Thyroid gland (tissue), 4 donors: ENCODE measurements around the gene TRIM67. TPM values are rescaled to one million over a fixed set of nuclear protein-coding genes. Genes with fewer than 3 reads are reported as not detected.

ENCODE experiments used
- DNase-seq, 2 donors: peaks; one replicate each; pipeline ENCODE4 v3.0.0-alpha.2; 2019
- H3K27ac ChIP-seq, 3 donors: fragments of 200-600 bp; sonication (generic); 1 replicate in 2 of 3; 2 replicates in 1 of 3; pipeline ENCODE4 v1.5.1; 2016 to 2019; ENCODE audit warnings: mild to moderate bottlenecking in 1 of 3, moderate library complexity in 1 of 3
- H3K27me3 ChIP-seq: fragments of 200-600 bp; sonication (generic); one replicate; pipeline ENCODE4 v1.5.1; 2019
- H3K36me3 ChIP-seq, 2 donors: fragments of 200-600 bp; sonication (generic); one replicate each; pipeline ENCODE4 v1.5.1; 2016 to 2019
- H3K4me1 ChIP-seq, 2 donors: fragments of 200-600 bp; sonication (generic); one replicate each; pipeline ENCODE4 v1.5.1; 2017 to 2019
- H3K4me3 ChIP-seq, 3 donors: fragments of 200-600 bp; sonication (generic); replicated peaks in 1 of 3; 1 replicate in 2 of 3; 2 replicates in 1 of 3; pipeline ENCODE4 v1.5.1; 2016; ENCODE audit warnings: mild to moderate bottlenecking in 1 of 3
- H3K9me3 ChIP-seq: fragments of 200-600 bp; sonication (generic); one replicate; pipeline ENCODE4 v1.5.1; 2017
- CTCF ChIP-seq, 6 experiments: fragments of 200-600 bp in 3 of 6; fragments of 450-650 bp in 3 of 6; sonication (generic) in 3 of 6; IDR thresholded peaks; one replicate each; pipeline ENCODE4 v1.5.1; 2016 to 2019; ENCODE audit warnings: antibody characterized with exemption in 6 of 6, mild to moderate bottlenecking in 2 of 6, inconsistent platforms in 1 of 6, moderate library complexity in 1 of 6
- POLR2A ChIP-seq, 2 donors: fragments of 450-650 bp; IDR thresholded peaks; one replicate each; pipeline ENCODE4 v1.6.1; 2017; ENCODE audit warnings: antibody characterized with exemption in 2 of 2, mild to moderate bottlenecking in 2 of 2, moderate library complexity in 1 of 2
- WGBS, 2 donors: methylation state at CpG; one replicate each; pipeline ENCODE4 v1.1.5; 2017; 5-methylcytosine and 5-hydroxymethylcytosine counted together
- intact Hi-C: fragments of 100-400 bp; cut with DNase I; formaldehyde crosslinking; loops from one replicate; pipeline ENCODE4 v1.15.1; 2023
- total RNA-seq, 4 donors: library from RNA; depleted of rRNA; stranded (reverse); fragments of >200 nt; gene quantifications; one replicate each; pipeline ENCODE4 v1.2.3, GENCODE V29; 2016

The TRIM67 gene
- total RNA-seq, 4 donors from 2014 or later = not detected

DNA sequence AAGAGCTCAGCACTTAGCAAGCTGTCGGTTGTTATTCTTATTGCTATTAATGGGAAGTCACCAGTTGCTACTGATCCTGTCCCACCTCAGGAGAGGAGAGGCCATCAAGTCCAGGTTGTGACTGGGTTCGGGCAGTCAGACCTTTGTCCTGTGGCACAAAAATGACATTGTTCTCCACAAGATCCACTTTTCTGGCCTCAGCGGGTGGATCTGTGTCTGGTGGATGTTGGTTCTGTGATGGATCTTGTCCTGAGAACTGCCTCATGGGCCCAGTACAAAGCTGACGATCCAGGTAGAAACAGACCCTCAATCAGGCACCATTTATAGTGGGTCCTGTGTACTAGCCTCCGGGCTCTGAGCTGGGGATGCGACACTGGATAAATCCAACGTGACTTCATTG, 26.9 kb downstream of the TRIM67 start:
- no peaks in the 10 kb centered on the region for H3K27me3 ChIP-seq
- no peaks in the 10 kb centered on the region for H3K9me3 ChIP-seq
- intact Hi-C loops = no loop called here
- H3K4me3 ChIP-seq = no peak overlapping the region
- no peak overlapping the region for H3K27ac ChIP-seq
- TF ChIP-seq CTCF (IDR thresholded peaks at IDR 0.05) (no peak), POLR2A (IDR thresholded peaks at IDR 0.05) (no peak)
- 94 to 97% methylated on average over 7 of the region's 7 CpGs for WGBS, 2 donors
- no peak for DNase-seq
- no peaks in the 10 kb centered on the region for H3K36me3 ChIP-seq
- peaks cover 4 to 18% of the 10 kb centered on the region in 2 donors for H3K4me1 ChIP-seq

- WGBS, 2 donors = 85 to 92% methylated on average over 5 of the region's 5 CpGs
- Histone ChIP-seq H3K9me3 (no peaks in the 10 kb centered on the region), H3K27me3 (no peaks in the 10 kb centered on the region), H3K4me3 (no peak overlapping the region), H3K36me3 (no peaks in the 10 kb centered on the region), H3K4me1 (peaks cover 4 to 20% of the 10 kb centered on the region in 2 donors), H3K27ac (no peak overlapping the region)
- no peak for TF ChIP-seq POLR2A (IDR thresholded peaks at IDR 0.05)
- TF ChIP-seq CTCF (IDR thresholded peaks at IDR 0.05) = no peak
- intact Hi-C loops = no loop called here
- no peak for DNase-seq
Observed at GRCh38 chr1:231189683-231190270, 27.9 kb downstream of the TRIM67 start.

DNA sequence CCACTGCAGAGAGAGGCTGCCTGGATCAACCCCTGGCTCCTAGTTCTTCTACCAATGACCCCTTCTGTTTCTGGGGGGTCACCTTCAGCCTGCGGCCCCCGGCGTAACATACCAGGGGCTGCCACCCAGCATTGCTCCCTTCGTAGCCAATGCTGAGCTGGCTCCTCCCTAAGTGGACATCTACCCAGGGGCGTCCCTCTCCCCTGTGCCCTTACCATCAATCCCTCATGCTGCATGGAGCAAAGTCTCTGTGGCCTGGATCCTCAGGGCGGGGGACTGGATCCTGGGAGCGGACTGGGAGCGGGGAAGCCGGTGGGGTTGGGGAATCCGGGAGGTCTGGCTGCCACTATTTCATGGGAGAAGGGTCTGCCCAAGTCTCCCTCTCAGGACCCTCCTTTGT, 28.6 kb downstream of the TRIM67 start:
- peaks cover 4 to 20% of the 10 kb centered on the region in 2 donors for H3K4me1 ChIP-seq
- intact Hi-C loops = no loop called here
- H3K27me3 ChIP-seq = no peaks in the 10 kb centered on the region
- 97 to 99% methylated on average over 9 to 10 of the region's 10 CpGs for WGBS, 2 donors
- no peak overlapping the region for H3K4me3 ChIP-seq
- TF ChIP-seq POLR2A (IDR thresholded peaks at IDR 0.05) = no peak
- no peak for TF ChIP-seq CTCF (IDR thresholded peaks at IDR 0.05)
- no peaks in the 10 kb centered on the region for H3K9me3 ChIP-seq
- no peaks in the 10 kb centered on the region for H3K36me3 ChIP-seq
- H3K27ac ChIP-seq = no peak overlapping the region
- no peak for DNase-seq

DNA sequence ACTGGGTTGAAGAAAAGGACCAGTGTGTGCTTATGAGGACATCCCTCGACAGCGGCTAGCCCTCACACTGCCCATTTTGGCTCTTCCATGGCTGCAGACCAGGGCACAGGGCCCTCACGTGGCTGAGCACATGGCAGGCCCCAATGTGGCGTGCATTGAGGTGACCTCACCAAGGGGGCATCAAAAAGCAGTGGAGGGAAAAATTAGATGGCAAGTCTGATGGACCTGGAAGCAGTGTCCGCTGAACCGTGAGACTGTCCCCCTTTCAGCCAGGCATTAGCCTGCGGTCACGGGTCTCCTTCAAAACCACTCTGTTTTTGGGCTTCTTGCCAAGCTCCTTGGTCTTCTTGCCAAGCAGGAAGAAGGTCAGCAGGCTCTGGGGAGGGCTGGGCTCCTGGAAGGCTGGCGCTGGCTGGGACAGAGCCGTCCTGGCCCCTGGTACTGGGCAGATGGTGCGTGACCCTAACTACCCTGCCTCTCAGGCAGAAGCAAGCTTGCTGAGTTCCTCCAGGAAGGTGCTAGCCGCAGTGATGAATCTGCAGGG, 30.8 kb downstream of the TRIM67 start:
- Histone ChIP-seq H3K9me3 (no peaks in the 10 kb centered on the region), H3K4me1 (peaks cover 4 to 20% of the 10 kb centered on the region in 2 donors), H3K27ac (peak overlapping the region; percentile 62 to 87 (median 63)), H3K27me3 (no peaks in the 10 kb centered on the region), H3K4me3 (no peak overlapping the region), H3K36me3 (no peaks in the 10 kb centered on the region)
- intact Hi-C loops = no loop called here
- 14 to 16% methylated on average over 9 to 10 of the region's 12 CpGs for WGBS, 2 donors
- TF ChIP-seq POLR2A (IDR thresholded peaks at IDR 0.05) (no peak), CTCF (IDR thresholded peaks at IDR 0.05) (no peak)
- DNase-seq = peak; percentile 96 to 97

DNA sequence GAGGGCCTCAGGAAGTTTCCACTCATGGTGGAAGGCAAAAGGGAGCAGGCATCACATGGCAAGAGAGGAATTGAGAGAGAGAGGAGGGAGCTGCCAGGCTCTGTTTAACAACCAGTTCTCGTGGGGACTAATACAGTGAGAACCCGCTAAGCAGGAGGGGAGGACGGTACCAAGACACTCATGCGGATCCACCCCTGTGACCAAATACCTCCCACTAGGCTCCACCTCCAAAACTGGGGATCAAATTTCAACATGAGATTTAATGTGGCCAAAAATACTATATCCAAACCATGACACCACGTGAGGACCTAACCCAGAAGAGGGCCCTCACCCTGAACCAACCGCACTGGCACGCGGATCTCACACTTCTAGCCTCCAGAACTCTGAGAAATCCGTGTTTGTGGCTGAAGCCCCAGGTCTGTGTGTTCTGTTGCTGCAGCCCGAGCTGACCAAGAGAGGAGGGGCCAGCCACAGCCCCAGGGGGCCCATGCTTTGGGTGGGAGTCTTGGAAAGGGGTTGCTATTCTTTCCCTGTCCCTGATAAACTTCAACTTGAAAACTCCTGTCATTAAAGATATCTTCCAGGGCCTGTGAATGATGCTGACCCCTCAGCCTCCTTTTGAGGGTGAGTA, 32.0 kb downstream of the TRIM67 start:
- intact Hi-C loops = no loop called here
- H3K9me3 ChIP-seq = no peaks in the 10 kb centered on the region
- peak; percentile 14 to 30 for DNase-seq
- H3K27ac ChIP-seq = no peak overlapping the region
- no peak for TF ChIP-seq POLR2A (IDR thresholded peaks at IDR 0.05)
- no peaks in the 10 kb centered on the region for H3K36me3 ChIP-seq
- H3K4me3 ChIP-seq = no peak overlapping the region
- WGBS, 2 donors = 69 to 70% methylated on average over 10 of the region's 10 CpGs
- peaks cover 4 to 20% of the 10 kb centered on the region in 2 donors for H3K4me1 ChIP-seq
- H3K27me3 ChIP-seq = no peaks in the 10 kb centered on the region
